Astrocyte (in vitro differentiated cells and primary cell): ENCODE measurements around the gene PIK3C2B. TPM values are rescaled to one million over a fixed set of nuclear protein-coding genes. Genes with fewer than 3 reads are reported as not detected.
"Not testable (repeated sequence)": the region's sequence is repeated elsewhere in the genome, so short reads cannot be mapped to it uniquely, and the experiment has no call there.

Experiments used
- DNase-seq: peaks from one replicate; pipeline ENCODE4 v3.0.0-alpha.2; 2010; ENCODE audit warnings: low read depth
- FAIRE-seq: peaks from 2 replicates; lab custom pipeline; 2011; peaks lifted over from hg19 to GRCh38; lab: Jason Lieb, UNC
- H2AFZ ChIP-seq: 2 replicates; pipeline ENCODE4 v1.6.0; 2012; ENCODE audit warnings: low read depth, low read length, inconsistent platforms
- H3K27ac ChIP-seq: 2 replicates; pipeline ENCODE4 v1.5.1; 2011; ENCODE audit warnings: low read depth, low read length, inconsistent platforms
- H3K27me3 ChIP-seq: 2 replicates; pipeline ENCODE4 v1.6.0; 2011; ENCODE audit warnings: low read length, inconsistent platforms; ENCODE audit not compliant: insufficient read depth
- H3K36me3 ChIP-seq: 2 replicates; pipeline ENCODE4 v1.5.1; 2011; ENCODE audit warnings: low read length, inconsistent platforms; ENCODE audit not compliant: insufficient read depth
- H3K4me1 ChIP-seq: 2 replicates; pipeline ENCODE4 v1.5.1; 2011; ENCODE audit warnings: low read length, inconsistent platforms; ENCODE audit not compliant: insufficient read depth
- H3K4me2 ChIP-seq: 2 replicates; pipeline ENCODE4 v1.6.0; 2012; ENCODE audit warnings: low read length, inconsistent platforms
- H3K4me3 ChIP-seq: 2 replicates; pipeline ENCODE4 v1.5.1; 2011; ENCODE audit warnings: low read depth, mild to moderate bottlenecking, low read length, inconsistent platforms; ENCODE audit not compliant: insufficient read depth
- H3K79me2 ChIP-seq: 2 replicates; pipeline ENCODE4 v1.6.0; 2012; ENCODE audit warnings: mild to moderate bottlenecking, low read length, inconsistent platforms; ENCODE audit not compliant: insufficient read depth
- H3K9ac ChIP-seq: 2 replicates; pipeline ENCODE4 v1.6.0; 2012; ENCODE audit warnings: mild to moderate bottlenecking, low read length, inconsistent platforms
- H3K9me3 ChIP-seq: 2 replicates; pipeline ENCODE4 v1.5.1; 2012; ENCODE audit warnings: low read depth, mild to moderate bottlenecking, low read length, inconsistent platforms; ENCODE audit not compliant: insufficient read depth
- H4K20me1 ChIP-seq: 2 replicates; pipeline ENCODE4 v1.6.0; 2012; ENCODE audit warnings: low read length, inconsistent platforms; ENCODE audit not compliant: insufficient read depth
- H3K27ac Mint-ChIP-seq: one replicate; pipeline ENCODE4 v1.8.0; 2021; ENCODE audit warnings: mild to moderate bottlenecking, mixed read lengths; ENCODE audit not compliant: unreplicated experiment
- H3K27me3 Mint-ChIP-seq: one replicate; pipeline ENCODE4 v1.8.0; 2021; ENCODE audit warnings: low read depth, mixed read lengths; ENCODE audit not compliant: unreplicated experiment
- H3K36me3 Mint-ChIP-seq: one replicate; pipeline ENCODE4 v1.8.0; 2021; ENCODE audit warnings: low read depth, mixed read lengths; ENCODE audit not compliant: unreplicated experiment
- H3K4me1 Mint-ChIP-seq: one replicate; pipeline ENCODE4 v1.8.0; 2021; ENCODE audit warnings: low read depth, mixed read lengths; ENCODE audit not compliant: unreplicated experiment
- H3K4me3 Mint-ChIP-seq: one replicate; pipeline ENCODE4 v1.8.0; 2021; ENCODE audit warnings: mild to moderate bottlenecking, moderate library complexity, mixed read lengths; ENCODE audit not compliant: unreplicated experiment
- H3K9me3 Mint-ChIP-seq: one replicate; pipeline ENCODE4 v1.8.0; 2021; ENCODE audit warnings: mild to moderate bottlenecking, mixed read lengths; ENCODE audit not compliant: unreplicated experiment
- EZH2 ChIP-seq: IDR thresholded peaks from 2 replicates; pipeline ENCODE4 v1.6.1; 2012; ENCODE audit warnings: mild to moderate bottlenecking, low read length, inconsistent platforms; ENCODE audit not compliant: insufficient read depth
- total RNA-seq: library from RNA; stranded (reverse); gene quantifications from 2 replicates; pipeline ENCODE4 v1.2.1, GENCODE V29; 2021
- TF ChIP-seq, protein P1 (sequence below): IDR thresholded peaks from 2 replicates; pipeline ENCODE4 v1.5.1; 2011; ENCODE audit warnings: low read depth, mild to moderate bottlenecking, inconsistent platforms, low read length, moderate library complexity; ENCODE audit not compliant: insufficient read depth

Gene PIK3C2B
- total RNA-seq, 1 donor from 2014 or later = 19.3 TPM

DNA sequence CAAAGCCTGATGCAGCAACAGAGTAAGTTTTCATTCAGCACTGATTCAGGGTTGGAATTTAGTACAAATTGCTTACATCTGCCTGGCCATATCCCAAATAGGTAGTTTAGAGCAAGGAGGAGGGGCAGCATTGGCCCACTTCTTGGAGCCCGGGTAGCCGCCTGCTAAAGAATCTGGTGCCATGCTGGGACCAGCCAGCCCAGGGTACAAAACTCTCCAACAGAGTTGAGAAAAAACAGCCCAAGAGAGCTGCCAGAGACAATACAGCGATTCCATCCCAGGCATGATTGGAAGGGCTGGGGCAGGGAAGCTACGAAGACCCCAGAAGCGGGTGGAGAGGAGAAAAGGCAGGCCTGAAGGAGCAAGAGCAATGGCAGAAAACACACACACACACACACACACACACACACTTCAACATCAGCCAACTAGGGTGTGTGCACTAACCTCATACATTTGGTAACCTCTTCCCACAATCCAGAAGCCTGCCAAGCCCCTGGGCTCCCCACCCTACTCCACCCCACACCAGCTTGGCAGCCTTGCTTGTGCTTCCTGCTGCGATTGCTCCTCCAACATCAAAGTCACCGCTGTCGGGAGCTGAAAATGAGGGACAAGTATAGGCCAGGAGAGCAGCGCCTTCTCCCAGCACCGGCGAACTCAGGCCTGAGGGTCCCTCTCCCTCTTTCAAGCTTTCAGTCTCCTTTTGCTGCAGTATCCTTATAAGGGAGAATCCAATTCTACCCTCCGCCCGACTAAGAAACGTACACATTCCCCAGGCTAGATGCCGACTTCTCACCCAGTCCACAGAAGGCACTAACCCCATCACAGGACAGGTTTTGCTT, 1.2 kb downstream of the PIK3C2B start:
- peak overlapping the region; percentile 76 for H3K9ac ChIP-seq
- H3K27me3 ChIP-seq = peaks cover 38% of the 10 kb centered on the region
- FAIRE-seq (no peak), DNase-seq (peak; percentile 78)
- Mint-ChIP-seq H3K27me3 (peaks cover 14% of the 10 kb centered on the region), H3K4me3 (peak overlapping the region; percentile 95), H3K27ac (peak overlapping the region; percentile 82), H3K4me1 (peaks cover 18% of the 10 kb centered on the region), H3K9me3 (no peaks in the 10 kb centered on the region), H3K36me3 (no peaks in the 10 kb centered on the region)
- peak overlapping the region; percentile 66 for H3K4me3 ChIP-seq
- peaks cover 3% of the 10 kb centered on the region for H3K79me2 ChIP-seq
- H3K4me1 ChIP-seq = peaks cover 16% of the 10 kb centered on the region
- no peaks in the 10 kb centered on the region for H3K36me3 ChIP-seq
- H2AFZ ChIP-seq = peak overlapping the region; percentile 90
- peak overlapping the region; percentile 89 for H3K4me2 ChIP-seq
- no peak overlapping the region for H3K27ac ChIP-seq
- TF ChIP-seq, protein P1, sequence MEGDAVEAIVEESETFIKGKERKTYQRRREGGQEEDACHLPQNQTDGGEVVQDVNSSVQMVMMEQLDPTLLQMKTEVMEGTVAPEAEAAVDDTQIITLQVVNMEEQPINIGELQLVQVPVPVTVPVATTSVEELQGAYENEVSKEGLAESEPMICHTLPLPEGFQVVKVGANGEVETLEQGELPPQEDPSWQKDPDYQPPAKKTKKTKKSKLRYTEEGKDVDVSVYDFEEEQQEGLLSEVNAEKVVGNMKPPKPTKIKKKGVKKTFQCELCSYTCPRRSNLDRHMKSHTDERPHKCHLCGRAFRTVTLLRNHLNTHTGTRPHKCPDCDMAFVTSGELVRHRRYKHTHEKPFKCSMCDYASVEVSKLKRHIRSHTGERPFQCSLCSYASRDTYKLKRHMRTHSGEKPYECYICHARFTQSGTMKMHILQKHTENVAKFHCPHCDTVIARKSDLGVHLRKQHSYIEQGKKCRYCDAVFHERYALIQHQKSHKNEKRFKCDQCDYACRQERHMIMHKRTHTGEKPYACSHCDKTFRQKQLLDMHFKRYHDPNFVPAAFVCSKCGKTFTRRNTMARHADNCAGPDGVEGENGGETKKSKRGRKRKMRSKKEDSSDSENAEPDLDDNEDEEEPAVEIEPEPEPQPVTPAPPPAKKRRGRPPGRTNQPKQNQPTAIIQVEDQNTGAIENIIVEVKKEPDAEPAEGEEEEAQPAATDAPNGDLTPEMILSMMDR = no peak
- no peaks in the 10 kb centered on the region for H3K9me3 ChIP-seq
- H4K20me1 ChIP-seq = peaks cover 22% of the 10 kb centered on the region

DNA sequence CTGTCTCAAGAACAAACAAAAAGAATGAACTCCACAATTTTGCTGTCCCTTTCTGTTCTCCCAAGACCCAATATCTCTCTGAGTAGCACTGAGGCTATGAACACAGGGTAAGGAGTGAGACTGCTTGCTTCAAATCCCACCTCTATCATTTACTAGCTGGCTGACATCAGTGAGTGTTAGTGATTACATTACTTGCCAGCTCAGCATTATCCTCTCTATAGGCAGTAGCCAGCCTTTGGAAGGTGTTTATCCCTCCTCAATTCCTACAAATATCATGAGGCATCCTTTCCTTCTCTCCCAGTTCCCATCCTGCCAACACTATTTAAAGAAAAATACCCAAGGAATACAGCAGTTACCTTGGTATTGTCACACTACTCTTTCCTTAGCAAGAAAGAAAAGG, 3.0 kb downstream of the PIK3C2B start:
- peaks cover 4% of the 10 kb centered on the region for H3K27me3 Mint-ChIP-seq
- FAIRE-seq = no peak
- Histone ChIP-seq H3K9me3 (no peaks in the 10 kb centered on the region), H3K27me3 (peaks cover 30% of the 10 kb centered on the region), H4K20me1 (peaks cover 22% of the 10 kb centered on the region), H3K4me2 (no peak overlapping the region), H3K4me1 (peaks cover 16% of the 10 kb centered on the region), H3K9ac (no peak overlapping the region), H2AFZ (no peak overlapping the region), H3K79me2 (peaks cover 3% of the 10 kb centered on the region), H3K4me3 (no peak overlapping the region), H3K36me3 (no peaks in the 10 kb centered on the region), H3K27ac (no peak overlapping the region)
- no peaks in the 10 kb centered on the region for H3K9me3 Mint-ChIP-seq
- peak overlapping the region; percentile 95 for H3K4me3 Mint-ChIP-seq
- no peak for DNase-seq
- peaks cover 15% of the 10 kb centered on the region for H3K4me1 Mint-ChIP-seq
- H3K36me3 Mint-ChIP-seq = no peaks in the 10 kb centered on the region
- TF ChIP-seq, protein P1 = no peak
- TF ChIP-seq EZH2 = no peak
- H3K27ac Mint-ChIP-seq = no peak overlapping the region

- H3K36me3 ChIP-seq = no peaks in the 10 kb centered on the region
- H3K4me1 ChIP-seq = no peaks in the 10 kb centered on the region
- H3K4me3 ChIP-seq = no peak overlapping the region
- Mint-ChIP-seq H3K27ac (no peak overlapping the region), H3K9me3 (peaks cover 1% of the 10 kb centered on the region), H3K4me1 (peaks cover 7% of the 10 kb centered on the region), H3K4me3 (no peak overlapping the region), H3K27me3 (peaks cover 5% of the 10 kb centered on the region), H3K36me3 (peaks cover 3% of the 10 kb centered on the region)
- no peak overlapping the region for H3K4me2 ChIP-seq
- H3K27ac ChIP-seq = no peak overlapping the region
- H2AFZ ChIP-seq = no peak overlapping the region
- no peak for TF ChIP-seq EZH2
- TF ChIP-seq, protein P1 = no peak
- H4K20me1 ChIP-seq = peaks cover 13% of the 10 kb centered on the region
- no peak for DNase-seq
- peaks cover 16% of the 10 kb centered on the region for H3K27me3 ChIP-seq
- no peak overlapping the region for H3K9ac ChIP-seq
- FAIRE-seq = no peak
- H3K79me2 ChIP-seq = peaks cover 3% of the 10 kb centered on the region
- H3K9me3 ChIP-seq = no peaks in the 10 kb centered on the region
Measured at GRCh38 chr1:204487256-204487615, 7.4 kb downstream of the PIK3C2B start.

GRCh38 chr1:204486513-204487255, 7.9 kb downstream of the PIK3C2B start:
- not testable (repeated sequence) for H3K4me2 ChIP-seq, H3K9me3 Mint-ChIP-seq, H3K4me1 Mint-ChIP-seq, H4K20me1 ChIP-seq, H3K9ac ChIP-seq, H3K27ac ChIP-seq, H3K79me2 ChIP-seq, H3K36me3 Mint-ChIP-seq, FAIRE-seq, H3K4me1 ChIP-seq, H3K9me3 ChIP-seq, H3K27me3 Mint-ChIP-seq, H3K4me3 Mint-ChIP-seq, H3K4me3 ChIP-seq, H2AFZ ChIP-seq, H3K27ac Mint-ChIP-seq, DNase-seq, H3K36me3 ChIP-seq
- H3K27me3 ChIP-seq = peaks cover 10% of the 10 kb centered on the region
